Omental fat pad (tissue), 4 donors: Measurements from ENCODE around the gene TBC1D19. TPM values are rescaled to one million over a fixed set of nuclear protein-coding genes. Genes with fewer than 3 reads are reported as not detected.

Experiments
- ATAC-seq: fragments of 150-250 bp; one replicate; pipeline ENCODE4 v1.9.1; 2016; ENCODE audit warnings: mild to moderate bottlenecking, moderate library complexity; ENCODE audit not compliant: low FRiP score
- DNase-seq: peaks from one replicate; pipeline ENCODE4 v3.0.0-alpha.2; 2019; ENCODE audit warnings: low spot score
- CTCF ChIP-seq, 3 donors: fragments of 450-650 bp; IDR thresholded peaks; one replicate each; pipeline ENCODE4 v1.5.1; 2016 to 2017; ENCODE audit warnings: antibody characterized with exemption in 3 of 3, mild to moderate bottlenecking in 3 of 3, moderate library complexity in 2 of 3
- total RNA-seq, 4 donors: library from RNA; depleted of rRNA; stranded (reverse); fragments of >200 nt; gene quantifications; one replicate each; pipeline ENCODE4 v1.1.0, GENCODE V29; 2016

TBC1D19 gene
- total RNA-seq, 4 donors from 2014 or later, result 5.6 to 21.6 (median 12.3) TPM

GRCh38 chr4:26721685-26722084 is 137.8 kb downstream of the TBC1D19 start:
- no peak for TF ChIP-seq CTCF (IDR thresholded peaks at IDR 0.05)
- no peak for DNase-seq
- no peak for ATAC-seq

GRCh38 chr4:26723216-26723615 is 139.3 kb downstream of the TBC1D19 start:
- no peak for TF ChIP-seq CTCF (IDR thresholded peaks at IDR 0.05)
- ATAC-seq, result no peak
- DNase-seq, result no peak

- DNase-seq (no peak), ATAC-seq (no peak)
- TF ChIP-seq CTCF (IDR thresholded peaks at IDR 0.05), result no peak
Measured at GRCh38 chr4:26724534-26724933, 140.7 kb downstream of the TBC1D19 start.

GRCh38 chr4:26726655-26727387 is 142.9 kb downstream of the TBC1D19 start:
- ATAC-seq, result no peak
- no peak for DNase-seq
- TF ChIP-seq CTCF (IDR thresholded peaks at IDR 0.05), result no peak

GRCh38 chr4:26727844-26728243 is 144.0 kb downstream of the TBC1D19 start:
- ATAC-seq (no peak), DNase-seq (no peak)
- TF ChIP-seq CTCF (IDR thresholded peaks at IDR 0.05), result no peak

GRCh38 chr4:26729027-26729426 is 145.1 kb downstream of the TBC1D19 start:
- no peak for DNase-seq
- no peak for TF ChIP-seq CTCF (IDR thresholded peaks at IDR 0.05)
- ATAC-seq, result no peak

- ATAC-seq, result no peak
- no peak for TF ChIP-seq CTCF (IDR thresholded peaks at IDR 0.05)
- DNase-seq, result no peak
Measured at GRCh38 chr4:26729547-26729946, 145.7 kb downstream of the TBC1D19 start.
